Stimulated activated CD8-positive, alpha-beta memory T cell treated with anti-CD3 and anti-CD28 coated beads, Interleukin-4, amount 100 ng/mL, for 24 hours (primary cell): ENCODE data around the gene ZNF71.

ENCODE experiments used
- DNase-seq: peaks from one replicate; pipeline ENCODE4 v3.0.0-alpha.2; 2020; ENCODE audit warnings: low read depth

ZNF71 gene

DNA sequence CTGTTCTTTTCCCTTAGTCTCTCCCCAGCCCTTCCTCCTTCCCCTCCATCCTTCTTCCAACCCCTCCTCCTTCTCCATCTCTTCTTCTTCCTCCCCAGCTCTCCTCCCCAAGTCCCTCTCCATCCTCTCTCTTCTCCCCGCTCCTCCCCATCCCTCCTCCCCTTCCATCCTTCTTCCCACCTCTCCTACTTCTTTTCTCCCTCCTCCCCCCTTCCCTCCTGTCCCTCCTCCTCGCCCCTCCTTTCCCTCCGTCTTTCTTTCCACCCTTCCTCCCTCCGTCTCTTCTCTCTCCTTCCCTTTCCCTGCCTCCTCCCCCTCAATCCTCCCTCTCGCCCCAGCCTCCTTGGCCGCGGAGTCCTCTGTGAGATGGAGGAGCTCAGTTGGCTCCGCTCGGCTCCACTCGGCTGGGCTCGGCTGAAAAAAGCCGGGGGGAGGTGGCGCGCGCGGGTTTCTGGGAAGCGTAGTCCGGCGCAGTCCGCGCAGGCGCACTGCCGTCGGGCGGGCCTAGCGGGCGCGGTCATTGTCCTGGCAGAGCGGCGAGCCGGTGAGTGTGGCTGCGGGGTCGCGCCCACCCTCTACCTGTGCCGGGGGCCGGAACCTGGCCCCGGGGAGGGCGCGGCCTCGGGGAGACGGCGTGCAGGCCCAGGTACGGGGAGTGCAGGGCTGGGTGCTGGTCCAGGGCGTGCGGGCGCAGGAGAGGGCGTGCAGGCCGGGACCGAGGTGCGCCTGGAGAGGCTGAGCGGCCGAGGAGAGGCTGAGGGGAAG is at the start of gene ZNF71:
Gene ZNF71, plus strand, starts transcription at position 520 of the 765 bp plus-strand sequence. CDS start 6,257 bp downstream, outside the sequence.
- peak; percentile 88 for DNase-seq

DNA sequence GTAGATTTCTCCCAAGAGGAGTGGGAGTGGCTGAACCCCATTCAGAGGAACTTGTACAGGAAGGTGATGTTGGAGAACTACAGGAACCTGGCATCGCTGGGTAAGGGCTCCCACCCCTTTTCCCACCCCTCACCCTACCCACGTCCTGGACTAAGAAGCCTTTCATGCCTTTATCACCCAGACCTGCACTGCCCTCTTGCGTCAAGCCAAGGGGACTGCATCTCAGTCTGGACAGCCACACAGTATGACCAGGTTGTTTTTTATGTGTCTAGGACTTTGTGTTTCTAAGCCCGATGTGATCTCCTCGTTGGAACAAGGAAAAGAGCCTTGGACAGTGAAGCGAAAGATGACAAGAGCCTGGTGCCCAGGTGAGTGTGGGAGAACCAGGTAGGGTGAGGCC is 47.6 kb upstream of the ZNF71 start:
- DNase-seq: no peak

DNA sequence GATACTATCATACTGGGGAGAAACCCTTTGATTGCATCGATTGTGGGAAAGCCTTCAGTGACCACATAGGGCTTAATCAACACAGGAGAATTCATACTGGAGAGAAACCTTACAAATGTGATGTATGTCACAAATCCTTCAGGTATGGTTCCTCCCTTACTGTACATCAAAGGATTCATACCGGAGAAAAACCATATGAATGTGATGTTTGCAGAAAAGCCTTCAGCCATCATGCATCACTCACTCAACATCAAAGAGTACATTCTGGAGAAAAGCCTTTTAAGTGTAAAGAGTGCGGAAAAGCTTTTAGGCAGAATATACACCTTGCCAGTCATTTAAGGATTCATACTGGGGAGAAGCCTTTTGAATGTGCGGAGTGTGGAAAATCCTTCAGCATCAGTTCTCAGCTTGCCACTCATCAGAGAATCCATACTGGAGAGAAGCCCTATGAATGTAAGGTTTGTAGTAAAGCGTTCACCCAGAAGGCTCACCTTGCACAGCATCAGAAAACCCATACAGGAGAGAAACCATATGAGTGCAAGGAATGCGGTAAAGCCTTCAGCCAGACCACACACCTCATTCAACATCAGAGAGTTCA is 40.7 kb upstream of the ZNF71 start:
- DNase-seq: no peak

DNA sequence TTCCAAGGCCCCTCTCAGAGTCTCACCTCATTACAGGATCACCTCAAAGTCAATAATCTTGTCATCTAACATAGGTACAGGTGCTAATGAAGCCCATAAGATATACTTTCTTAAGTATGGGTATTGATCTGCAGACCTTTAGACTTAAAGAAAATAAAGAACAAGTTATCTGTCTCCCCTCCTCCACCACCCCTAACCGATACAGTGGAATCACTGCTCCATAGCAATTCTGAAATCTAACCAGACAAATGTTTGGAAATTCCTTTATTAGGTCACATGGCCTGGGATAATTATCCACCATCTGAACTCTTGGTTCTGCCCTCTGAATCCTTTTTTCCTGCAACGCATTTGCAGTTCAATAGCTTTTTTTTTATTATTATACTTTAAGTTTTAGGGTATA is 32.3 kb upstream of the ZNF71 start:
- no peak for DNase-seq

DNA sequence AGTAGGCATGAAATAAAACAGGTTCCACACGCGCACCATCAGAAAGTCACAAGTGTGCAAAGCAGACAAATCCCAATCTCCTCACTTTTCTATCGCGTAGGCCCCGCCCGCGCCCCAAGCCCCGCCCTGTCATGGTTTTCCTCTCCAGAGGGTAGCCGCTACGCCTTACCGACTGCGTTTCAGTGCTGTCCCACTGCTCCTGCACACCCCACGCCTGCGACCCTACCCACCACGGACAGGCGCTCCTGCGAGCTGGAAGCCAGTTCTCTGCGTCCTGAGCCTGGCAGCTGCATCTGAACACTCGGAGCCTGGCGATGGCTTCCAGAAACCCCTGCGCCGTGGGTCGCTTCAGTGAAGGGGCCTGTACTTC is 28.2 kb upstream of the ZNF71 start:
- DNase-seq: peak; percentile 15

DNA sequence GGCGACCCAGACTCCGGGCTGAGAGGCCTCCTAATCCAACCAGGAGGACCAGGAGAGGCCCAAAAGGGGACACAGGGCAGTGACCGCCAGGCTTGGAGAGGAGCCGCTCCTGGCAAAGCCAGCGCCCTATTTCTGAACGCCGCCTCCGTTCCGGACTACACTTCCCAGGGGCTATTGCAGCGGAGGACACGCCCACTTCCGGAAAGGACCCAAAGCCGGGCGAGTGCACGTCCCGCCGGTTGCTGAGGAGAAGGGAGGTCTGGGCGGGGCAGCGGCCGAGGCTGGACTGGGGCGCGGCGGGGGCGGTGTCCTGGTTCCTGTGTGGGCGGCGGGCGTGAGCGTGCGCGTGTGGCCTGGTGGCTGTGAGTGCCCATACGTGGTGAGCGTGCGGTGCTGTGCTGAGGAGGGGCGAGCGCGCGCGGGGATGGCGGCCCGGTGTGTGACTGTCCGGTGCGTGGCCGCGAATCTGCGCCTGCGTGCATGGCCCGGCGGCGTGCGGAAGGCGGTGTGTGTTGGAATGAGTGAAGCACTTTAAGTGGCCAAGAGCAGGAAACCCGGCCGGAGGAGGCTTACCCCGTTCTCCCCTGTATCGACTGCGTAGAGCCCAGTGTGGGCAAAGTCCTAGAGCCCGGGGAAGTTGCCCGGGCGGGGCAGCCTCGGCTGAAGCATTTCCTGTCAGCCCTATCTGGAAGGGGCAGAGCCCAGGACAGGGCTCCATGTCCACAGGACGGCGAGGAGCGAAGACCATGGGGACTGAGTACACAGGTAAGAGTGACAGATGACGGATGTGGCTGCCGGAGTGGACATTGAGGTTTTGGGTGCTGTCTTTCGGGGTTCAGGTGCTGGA is 27.6 kb upstream of the ZNF71 start, which contains the start of gene ZNF470:
Gene ZNF470, plus strand, starts transcription at position 195 of the 847 bp plus-strand sequence. CDS start 2,844 bp downstream, outside the sequence.
- peak; percentile 83 for DNase-seq

DNA sequence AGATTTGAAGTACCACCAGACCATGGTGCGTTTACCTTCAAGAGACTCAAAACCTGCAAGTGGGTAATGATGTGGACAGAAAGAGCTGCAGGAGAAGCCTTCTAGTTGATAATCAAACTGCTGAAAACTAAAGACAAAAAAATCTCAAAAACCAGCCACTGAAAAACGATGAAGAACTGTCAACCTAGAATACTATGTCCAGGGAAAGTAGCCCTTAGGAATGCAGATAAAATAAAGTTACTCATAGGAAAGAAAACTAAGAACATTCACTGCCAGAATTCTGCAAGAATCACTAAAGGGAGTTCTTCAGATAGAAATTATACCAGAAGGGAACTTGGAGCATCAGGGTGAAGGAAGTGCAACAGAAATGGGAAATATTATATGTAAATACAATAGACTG is 22.5 kb upstream of the ZNF71 start:
- DNase-seq: no peak

DNA sequence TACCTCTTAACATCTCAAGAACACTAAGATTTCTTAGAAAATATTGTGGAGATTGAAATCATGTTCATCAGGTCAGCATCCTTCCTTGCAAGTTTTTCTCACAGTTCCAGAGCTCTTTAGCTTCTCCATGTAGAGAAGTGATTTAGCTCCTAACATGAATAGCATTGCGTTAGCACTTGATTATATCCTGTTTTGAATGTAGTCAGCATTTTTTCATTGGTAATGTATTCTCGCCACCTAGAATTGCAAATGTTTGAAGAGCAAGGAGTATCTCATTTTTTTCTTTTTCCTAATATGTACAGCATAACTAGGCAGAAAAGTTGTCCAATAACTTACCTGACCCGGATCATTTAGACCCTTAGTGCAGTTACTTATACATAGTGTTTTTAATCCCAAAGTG is 21.2 kb upstream of the ZNF71 start:
- DNase-seq: no peak

DNA sequence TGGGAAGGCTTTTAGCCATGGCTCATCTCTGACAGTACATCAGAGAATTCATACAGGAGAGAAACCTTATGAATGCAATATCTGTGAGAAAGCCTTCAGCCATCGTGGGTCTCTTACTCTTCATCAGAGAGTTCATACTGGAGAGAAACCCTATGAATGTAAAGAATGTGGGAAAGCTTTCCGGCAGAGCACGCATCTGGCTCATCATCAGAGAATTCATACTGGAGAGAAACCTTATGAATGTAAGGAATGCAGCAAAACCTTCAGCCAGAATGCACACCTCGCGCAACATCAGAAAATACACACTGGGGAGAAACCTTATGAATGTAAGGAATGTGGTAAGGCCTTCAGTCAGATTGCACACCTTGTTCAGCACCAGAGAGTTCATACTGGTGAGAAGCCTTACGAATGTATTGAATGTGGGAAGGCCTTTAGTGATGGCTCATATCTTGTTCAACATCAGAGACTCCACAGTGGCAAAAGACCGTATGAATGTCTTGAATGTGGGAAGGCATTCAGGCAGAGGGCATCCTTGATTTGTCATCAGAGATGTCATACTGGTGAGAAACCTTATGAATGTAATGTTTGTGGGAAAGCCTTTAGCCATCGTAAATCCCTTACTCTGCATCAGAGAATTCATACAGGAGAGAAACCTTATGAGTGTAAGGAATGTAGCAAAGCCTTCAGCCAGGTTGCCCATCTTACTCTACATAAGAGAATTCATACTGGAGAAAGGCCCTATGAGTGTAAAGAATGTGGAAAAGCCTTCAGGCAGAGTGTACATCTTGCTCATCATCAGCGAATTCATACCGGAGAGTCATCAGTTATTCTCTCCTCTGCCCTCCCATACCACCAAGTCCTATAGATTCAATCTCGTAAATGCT is 17.1 kb upstream of the ZNF71 start:
- DNase-seq: no peak

DNA sequence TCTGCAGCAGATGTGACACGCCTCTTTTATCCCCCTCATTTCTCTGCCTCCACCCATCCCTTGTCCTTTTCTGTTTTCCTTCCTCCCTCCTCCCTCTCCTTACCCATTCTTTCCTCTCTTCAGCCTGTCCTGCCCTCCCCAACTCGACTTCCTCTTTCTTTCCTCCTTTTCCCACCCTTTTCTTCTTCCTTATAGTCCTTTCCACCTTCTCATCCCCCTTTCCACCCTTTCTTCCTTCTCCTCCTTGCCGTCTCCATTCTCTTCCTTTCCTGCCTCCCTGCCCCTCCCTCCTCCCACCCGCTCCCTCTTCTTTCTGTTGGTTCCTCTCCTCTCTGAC is 688 bp upstream of the ZNF71 start:
- no peak for DNase-seq

DNA sequence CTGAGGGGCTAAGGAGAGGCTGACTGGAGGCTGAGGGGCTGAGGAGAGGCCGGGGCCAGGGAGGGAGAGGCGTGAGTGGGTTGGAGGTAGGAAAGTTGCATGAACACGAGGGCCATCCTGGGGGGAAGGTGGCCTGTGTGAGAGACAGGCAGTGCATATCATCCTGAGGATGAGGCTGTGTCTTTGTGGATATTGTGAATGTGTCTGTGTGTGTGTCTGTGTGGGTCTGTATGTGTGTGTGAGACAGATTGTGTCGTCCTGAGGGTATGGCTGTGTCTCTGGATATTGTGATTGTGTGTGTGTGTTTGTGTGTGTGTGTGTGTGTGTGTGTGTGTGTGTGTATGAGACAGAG is 422 bp downstream of the ZNF71 start:
- no peak for DNase-seq

DNA sequence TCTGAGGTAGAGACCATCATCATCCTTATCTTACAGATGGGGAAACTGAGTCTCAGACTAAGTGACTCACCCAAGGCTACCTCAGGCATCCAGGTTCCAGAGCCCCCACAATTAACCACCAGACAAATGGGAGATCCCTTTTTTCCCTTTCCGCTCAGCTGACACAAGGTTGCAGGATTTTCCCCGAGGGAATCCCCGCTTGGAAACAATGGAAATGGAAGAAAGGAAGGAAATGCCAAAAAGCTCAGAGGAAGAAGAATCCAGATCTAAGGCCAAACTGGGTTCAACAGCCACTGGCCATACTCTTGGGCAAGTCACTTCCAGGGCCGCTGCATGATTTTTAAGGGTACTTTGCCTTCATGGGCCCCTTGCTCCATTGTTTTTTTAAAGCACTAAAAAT is 1.6 kb downstream of the ZNF71 start:
- DNase-seq: no peak

DNA sequence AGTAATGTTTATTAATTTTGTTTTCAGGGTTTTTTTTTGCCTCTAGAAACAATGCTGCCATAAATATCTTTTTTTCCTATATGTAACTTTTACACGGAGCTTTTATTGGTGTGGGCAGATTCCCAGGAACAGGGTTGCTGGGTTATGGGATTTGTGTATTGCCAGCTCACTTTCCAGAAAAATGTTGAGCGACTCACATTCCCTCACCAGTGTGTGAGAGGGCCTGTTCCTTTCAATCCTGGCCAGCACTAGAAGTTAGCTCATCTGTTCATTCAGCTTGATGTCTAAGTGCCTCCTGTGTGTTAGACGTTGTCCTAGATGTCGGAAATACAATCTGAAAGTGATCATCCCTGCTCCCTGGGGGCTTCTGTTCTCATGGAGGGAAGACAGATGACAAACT is 2.6 kb downstream of the ZNF71 start:
- no peak for DNase-seq

DNA sequence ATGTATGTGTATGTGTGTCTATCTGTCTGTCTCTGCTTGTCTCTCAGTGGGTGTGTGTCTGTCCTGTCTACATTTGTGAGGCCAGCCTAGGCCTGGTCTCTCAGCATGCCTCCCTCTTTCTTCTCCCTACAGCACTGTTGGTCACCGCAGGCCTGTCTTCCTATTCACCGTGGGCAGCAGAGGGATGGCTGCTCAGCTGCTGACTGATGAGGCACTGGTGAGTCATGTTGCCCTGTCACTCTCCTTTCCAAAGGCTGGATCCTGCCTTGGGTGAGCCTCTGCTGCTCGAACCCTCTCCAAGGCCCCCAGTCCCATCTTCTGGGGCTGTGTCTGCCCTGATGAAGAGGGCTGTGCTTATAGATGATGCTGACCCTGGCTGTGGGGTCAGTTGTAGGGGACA is 6.3 kb downstream of the ZNF71 start:
- DNase-seq: no peak

DNA sequence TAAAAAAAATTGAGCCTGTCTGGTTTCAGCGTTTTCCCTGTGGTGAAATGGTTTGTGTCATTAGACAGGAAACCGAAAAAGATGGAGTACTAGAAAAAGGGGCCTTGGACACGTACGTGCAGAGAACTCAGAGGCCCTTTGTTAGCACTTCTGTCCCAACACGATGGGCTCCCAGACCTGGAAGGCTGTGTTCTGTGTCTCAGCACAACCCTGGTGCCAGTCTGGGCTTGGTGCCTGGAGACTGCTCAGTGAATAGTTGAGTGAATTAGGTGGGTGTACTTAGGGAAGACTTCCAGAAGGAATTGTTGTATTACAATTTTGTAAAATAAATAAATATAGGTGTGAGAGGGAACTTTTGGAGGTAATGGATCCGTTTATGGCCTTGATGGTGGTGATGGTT is 8.7 kb downstream of the ZNF71 start:
- DNase-seq: no peak

DNA sequence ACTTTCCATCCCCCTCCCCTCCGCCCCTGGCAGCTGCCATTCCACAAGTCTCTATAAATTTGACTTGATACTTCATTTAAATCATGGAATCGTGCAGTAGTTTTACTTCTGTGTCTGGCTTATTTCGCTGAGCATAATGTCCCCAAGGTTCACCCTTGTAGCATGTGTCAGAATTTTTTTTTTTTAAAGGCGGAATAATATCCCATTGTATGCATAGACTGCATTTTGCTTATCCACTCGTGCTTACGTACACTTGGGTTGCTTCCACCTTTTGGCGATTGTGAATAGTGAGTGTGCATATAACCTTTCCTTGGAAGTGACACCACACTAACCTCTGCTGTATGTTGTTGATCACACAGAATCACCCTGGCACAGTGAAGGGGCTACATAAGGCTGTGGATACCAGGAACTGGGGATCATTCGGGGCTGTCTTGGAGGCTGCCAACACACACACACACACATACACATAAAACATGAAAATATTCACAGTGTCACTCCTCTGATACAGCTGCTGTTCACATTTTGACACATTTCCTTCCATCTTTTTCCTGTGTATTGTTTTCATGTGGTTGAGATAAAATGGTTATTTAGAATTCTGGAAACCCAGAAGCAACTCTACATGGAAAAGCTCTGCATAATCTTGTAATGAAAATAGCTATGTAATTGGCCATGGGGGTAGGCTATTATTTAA is 13.3 kb downstream of the ZNF71 start:
- DNase-seq: no peak

DNA sequence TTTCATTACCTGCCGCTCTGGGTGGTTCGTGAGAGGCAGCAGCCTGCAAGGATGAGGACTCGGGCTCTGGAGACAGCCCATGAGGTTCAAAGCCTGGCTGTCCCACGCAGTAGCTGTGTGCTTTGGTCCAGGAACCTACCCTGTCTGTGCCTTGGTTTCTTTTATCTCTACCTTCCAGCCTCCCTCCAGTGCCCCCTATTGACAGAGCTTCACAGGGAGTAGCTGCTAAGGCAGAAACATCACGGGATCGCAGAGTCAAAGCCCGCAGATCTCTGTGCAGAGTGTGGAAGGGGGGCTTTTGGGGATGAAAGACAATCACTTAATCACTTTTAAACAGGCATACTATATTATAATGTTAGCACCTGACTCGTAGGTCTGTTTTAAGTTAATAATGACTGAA is 16.2 kb downstream of the ZNF71 start:
- DNase-seq: no peak

DNA sequence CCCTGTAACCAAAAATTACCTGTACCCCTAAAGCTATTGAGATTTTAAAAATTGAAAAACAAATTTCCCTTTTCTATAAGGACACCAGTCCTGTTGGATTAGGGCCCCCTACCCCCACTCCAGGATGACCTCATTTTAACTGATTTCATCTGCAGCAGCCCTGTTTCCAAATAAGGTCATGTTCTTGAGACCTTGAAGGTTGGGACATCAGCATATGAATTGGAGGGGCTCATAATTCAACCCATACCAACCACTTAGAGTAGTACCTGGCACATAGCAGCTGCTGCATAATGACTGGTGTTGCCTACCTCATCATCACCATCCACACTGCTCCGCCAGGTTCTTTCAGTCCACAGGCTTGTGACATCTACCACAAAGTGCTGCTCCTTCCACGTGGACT is 17.6 kb downstream of the ZNF71 start:
- DNase-seq: no peak

DNA sequence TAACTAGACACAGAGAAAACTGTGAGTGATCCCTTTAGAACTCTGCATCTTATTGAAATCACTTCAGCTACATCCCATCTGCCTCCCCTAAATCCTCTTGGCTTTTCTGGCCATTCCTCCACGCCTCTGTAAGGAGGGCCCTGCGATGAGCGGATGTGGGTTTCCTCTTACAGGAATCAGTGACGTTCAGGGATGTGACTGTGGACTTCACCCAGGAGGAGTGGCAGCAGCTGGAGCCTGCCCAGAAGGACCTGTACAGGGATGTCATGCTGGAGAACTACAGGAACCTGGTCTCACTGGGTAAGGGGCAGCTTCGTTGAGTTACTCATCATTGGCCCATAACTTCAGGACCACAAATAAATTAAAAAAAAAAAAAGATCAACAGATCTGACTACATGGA is 18.5 kb downstream of the ZNF71 start:
- no peak for DNase-seq

DNA sequence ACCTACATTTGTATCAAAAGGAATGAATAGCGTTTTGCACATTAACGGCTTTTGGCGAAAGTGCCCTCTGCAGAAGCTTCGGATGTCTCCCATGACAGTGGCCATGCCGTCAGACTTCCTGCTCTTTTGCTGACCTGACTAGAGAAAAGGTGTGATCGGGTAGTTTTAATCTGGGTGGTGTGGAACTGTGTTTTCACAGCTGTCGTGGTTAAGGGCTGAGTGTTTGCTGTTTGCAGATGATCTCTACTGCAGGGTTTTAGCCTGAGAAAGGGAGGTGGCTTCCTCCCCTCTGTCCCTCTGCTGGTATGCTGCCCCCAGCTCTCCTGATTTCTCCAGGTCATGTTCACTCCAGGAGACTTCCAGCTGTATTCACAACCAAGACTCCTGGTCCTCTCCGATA is 22.4 kb downstream of the ZNF71 start:
- no peak for DNase-seq

DNA sequence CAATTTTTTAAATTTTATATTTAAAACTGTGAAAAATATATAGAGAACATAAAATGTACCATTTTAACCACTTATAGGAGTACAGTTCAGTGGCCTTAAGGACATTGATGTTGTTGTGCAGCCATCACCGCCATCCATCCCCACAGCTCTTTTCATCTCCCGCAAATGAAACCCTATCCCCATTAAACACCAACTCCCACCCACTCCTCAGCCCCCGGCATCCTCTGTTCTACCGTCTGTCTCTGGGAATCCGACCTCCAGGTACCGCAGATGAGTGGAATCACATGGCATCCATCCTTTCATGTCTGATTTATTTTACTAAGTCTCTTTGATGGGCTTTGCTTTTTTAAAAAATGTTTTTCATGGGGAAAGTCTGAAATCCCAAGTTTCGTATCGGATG is 24.0 kb downstream of the ZNF71 start:
- no peak for DNase-seq

DNA sequence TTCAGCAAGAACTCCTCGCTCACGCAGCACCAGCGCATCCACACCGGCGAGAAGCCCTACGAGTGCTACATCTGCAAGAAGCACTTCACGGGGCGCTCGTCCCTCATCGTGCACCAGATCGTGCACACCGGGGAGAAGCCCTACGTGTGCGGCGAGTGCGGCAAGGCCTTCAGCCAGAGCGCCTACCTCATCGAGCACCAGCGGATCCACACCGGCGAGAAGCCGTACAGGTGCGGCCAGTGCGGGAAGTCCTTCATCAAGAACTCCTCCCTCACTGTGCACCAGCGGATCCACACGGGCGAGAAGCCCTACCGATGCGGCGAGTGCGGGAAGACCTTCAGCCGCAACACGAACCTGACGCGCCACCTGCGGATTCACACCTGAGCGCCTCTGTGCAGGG is 27.3 kb downstream of the ZNF71 start:
- no peak for DNase-seq
